ACC112 (cell line): ENCODE data around the gene DLX1.
A peak's percentile ranks its signal among the peaks of the same experiment; 100 is the strongest.

Source experiments
- H2AFZ ChIP-seq: fragments of 200-600 bp; sonication (generic); one replicate; pipeline ENCODE4 v1.6.0; 2017; ENCODE audit warnings: antibody characterized with exemption, low read length; ENCODE audit not compliant: unreplicated experiment
- H3K27ac ChIP-seq: fragments of 200-600 bp; sonication (generic); 2 replicates; pipeline ENCODE4 v1.5.1; 2014; ENCODE audit warnings: low read depth, mild to moderate bottlenecking, antibody characterized with exemption, low read length, moderate library complexity
- H3K27me3 ChIP-seq: fragments of 200-600 bp; sonication (generic); 2 replicates; pipeline ENCODE4 v1.6.1; 2014; ENCODE audit warnings: mild to moderate bottlenecking, antibody characterized with exemption, low read length, moderate library complexity, mixed read lengths; ENCODE audit not compliant: insufficient read depth
- H3K36me3 ChIP-seq: fragments of 200-600 bp; sonication (generic); 2 replicates; pipeline ENCODE4 v1.6.1; 2016; ENCODE audit warnings: mild to moderate bottlenecking, antibody characterized with exemption, low read length, moderate library complexity, mixed read lengths; ENCODE audit not compliant: insufficient read depth
- H3K4me1 ChIP-seq: fragments of 200-600 bp; sonication (generic); one replicate; pipeline ENCODE4 v1.6.1; 2016; ENCODE audit warnings: low read length, mixed read lengths; ENCODE audit not compliant: insufficient read depth, unreplicated experiment, control insufficient read depth
- H3K4me3 ChIP-seq: fragments of 200-600 bp; sonication (generic); 2 replicates; pipeline ENCODE4 v1.5.1; 2014; ENCODE audit warnings: mild to moderate bottlenecking, low read depth, low read length
- H3K79me2 ChIP-seq: fragments of 200-600 bp; sonication (generic); one replicate; pipeline ENCODE4 v1.6.0; 2016; ENCODE audit warnings: low read length; ENCODE audit not compliant: control insufficient read depth, unreplicated experiment, insufficient read depth

The DLX1 gene

GRCh38 chr2:172085460-172086159, at the start of gene DLX1:
TSS of gene DLX1 (plus strand) at chr2:172085507. CDS start at chr2:172085678, 171 bp downstream.
- 0 out of 2 replicates have a peak, but pooled peaks cover 7% of the 10 kb centered on the region for H3K27me3 ChIP-seq
- peaks cover 18% of the 10 kb centered on the region for H3K4me1 ChIP-seq
- H3K27ac ChIP-seq: peak within 1 kb of the TSS; percentile 73
- H3K79me2 ChIP-seq: peaks cover 18% of the 10 kb centered on the region
- H3K36me3 ChIP-seq: no peaks in the 10 kb centered on the region
- H3K4me3 ChIP-seq: peak within 1 kb of the TSS; percentile 85
- peak within 1 kb of the TSS; percentile 96 for H2AFZ ChIP-seq

GRCh38 chr2:172038121-172038520, 47.2 kb upstream of the DLX1 start:
- no peaks in the 10 kb centered on the region for H3K27me3 ChIP-seq
- no peaks in the 10 kb centered on the region for H3K79me2 ChIP-seq
- H3K4me1 ChIP-seq: no peaks in the 10 kb centered on the region
- no peaks in the 10 kb centered on the region for H3K36me3 ChIP-seq
- no peak overlapping the region for H2AFZ ChIP-seq
- H3K4me3 ChIP-seq: no peak overlapping the region
- no peak overlapping the region for H3K27ac ChIP-seq

GRCh38 chr2:172038604-172039003, 46.7 kb upstream of the DLX1 start:
- H3K4me3 ChIP-seq: no peak overlapping the region
- H3K27ac ChIP-seq: no peak overlapping the region

GRCh38 chr2:172039011-172039704, 46.1 kb upstream of the DLX1 start:
- no peaks in the 10 kb centered on the region for H3K4me1 ChIP-seq
- no peak overlapping the region for H3K4me3 ChIP-seq
- no peaks in the 10 kb centered on the region for H3K36me3 ChIP-seq
- no peaks in the 10 kb centered on the region for H3K79me2 ChIP-seq
- no peak overlapping the region for H3K27ac ChIP-seq
- no peaks in the 10 kb centered on the region for H3K27me3 ChIP-seq
- H2AFZ ChIP-seq: no peak overlapping the region

More at GRCh38 chr2:172038604-172039003, 46.7 kb upstream of the DLX1 start:
- Histone ChIP-seq H3K27me3 (no peaks in the 10 kb centered on the region), H3K79me2 (no peaks in the 10 kb centered on the region), H3K36me3 (no peaks in the 10 kb centered on the region), H3K4me1 (no peaks in the 10 kb centered on the region), H2AFZ (no peak overlapping the region)

- H3K4me1 ChIP-seq: no peaks in the 10 kb centered on the region
- no peaks in the 10 kb centered on the region for H3K79me2 ChIP-seq
- no peaks in the 10 kb centered on the region for H3K27me3 ChIP-seq
- H3K27ac ChIP-seq: no peak overlapping the region
- H3K36me3 ChIP-seq: no peaks in the 10 kb centered on the region
- no peak overlapping the region for H3K4me3 ChIP-seq
- no peak overlapping the region for H2AFZ ChIP-seq
Observed at GRCh38 chr2:172040311-172040710, 45.0 kb upstream of the DLX1 start.

- H3K4me3 ChIP-seq: no peak overlapping the region
- H3K27ac ChIP-seq: no peak overlapping the region
- no peak overlapping the region for H2AFZ ChIP-seq
- H3K4me1 ChIP-seq: no peaks in the 10 kb centered on the region
- no peaks in the 10 kb centered on the region for H3K36me3 ChIP-seq
- H3K79me2 ChIP-seq: no peaks in the 10 kb centered on the region
- no peaks in the 10 kb centered on the region for H3K27me3 ChIP-seq
Observed at GRCh38 chr2:172046080-172046678, 39.1 kb upstream of the DLX1 start.

GRCh38 chr2:172046866-172047565, 38.3 kb upstream of the DLX1 start:
- Histone ChIP-seq H2AFZ (no peak overlapping the region), H3K27me3 (no peaks in the 10 kb centered on the region), H3K27ac (no peak overlapping the region), H3K79me2 (no peaks in the 10 kb centered on the region), H3K4me3 (no peak overlapping the region), H3K4me1 (peaks cover 5% of the 10 kb centered on the region), H3K36me3 (no peaks in the 10 kb centered on the region)

- Histone ChIP-seq H3K79me2 (no peaks in the 10 kb centered on the region), H3K36me3 (no peaks in the 10 kb centered on the region), H3K4me1 (peaks cover 13% of the 10 kb centered on the region), H3K27ac (no peak overlapping the region), H3K4me3 (no peak overlapping the region), H3K27me3 (no peaks in the 10 kb centered on the region), H2AFZ (no peak overlapping the region)
Observed at GRCh38 chr2:172047566-172048507, 37.5 kb upstream of the DLX1 start.

- Histone ChIP-seq H3K79me2 (no peaks in the 10 kb centered on the region), H3K27ac (no peak overlapping the region), H3K27me3 (no peaks in the 10 kb centered on the region), H3K4me1 (peaks cover 13% of the 10 kb centered on the region), H2AFZ (no peak overlapping the region), H3K4me3 (no peak overlapping the region), H3K36me3 (no peaks in the 10 kb centered on the region)
Observed at GRCh38 chr2:172048508-172049503, 36.5 kb upstream of the DLX1 start.
